Breast epithelium (tissue), 4 donors: ENCODE results near the gene STIM1. TPM values are rescaled to one million over a fixed set of nuclear protein-coding genes. Genes with fewer than 3 reads are reported as not detected.

Experiments used
- DNase-seq, 2 donors: peaks; one replicate each; pipeline ENCODE4 v3.0.0-alpha.2; 2019; ENCODE audit warnings: low spot score in 2 of 2
- H3K27ac ChIP-seq, 2 donors: fragments of 200-600 bp; sonication (generic) in 1 of 2; one replicate each; pipeline ENCODE4 v1.5.1; 2016 to 2019; ENCODE audit warnings: mild to moderate bottlenecking in 1 of 2
- H3K27me3 ChIP-seq, 2 donors: fragments of 200-600 bp; sonication (generic) in 1 of 2; one replicate each; pipeline versions ENCODE4 v1.5.1 to v1.6.0; 2017 to 2019; ENCODE audit warnings: control low read depth in 1 of 2, mild to moderate bottlenecking in 1 of 2
- H3K36me3 ChIP-seq: fragments of 200-600 bp; one replicate; pipeline ENCODE4 v1.5.1; 2019
- H3K4me1 ChIP-seq, 2 donors: fragments of 200-600 bp; sonication (generic); one replicate each; pipeline ENCODE4 v1.5.1; 2016 to 2019; ENCODE audit warnings: control low read depth in 1 of 2
- H3K4me3 ChIP-seq, 3 donors: fragments of 200-600 bp; sonication (generic); 1 replicate in 2 of 3; 2 replicates in 1 of 3; pipeline ENCODE4 v1.5.1; 2016 to 2019; ENCODE audit warnings: mild to moderate bottlenecking in 3 of 3, moderate library complexity in 2 of 3
- H3K9me3 ChIP-seq, 2 donors: fragments of 200-600 bp; sonication (generic) in 1 of 2; one replicate each; pipeline ENCODE4 v1.5.1; 2016 to 2019; ENCODE audit warnings: control low read depth in 1 of 2
- POLR2A ChIP-seq: fragments of 450-650 bp; IDR thresholded peaks from one replicate; pipeline ENCODE4 v1.6.1; 2016; ENCODE audit warnings: antibody characterized with exemption, mild to moderate bottlenecking, moderate library complexity
- POLR2AphosphoS5 ChIP-seq, 3 donors: sonication (generic); formaldehyde crosslinking; IDR thresholded peaks; one replicate each; pipeline ENCODE4 v1.6.1; 2017; ENCODE audit warnings: antibody characterized with exemption in 3 of 3
- intact Hi-C: fragments of 100-400 bp; cut with DNase I; formaldehyde crosslinking; loops from one replicate; pipeline ENCODE4 v1.15.1; 2023; ENCODE audit warnings: low total_unique reads
- total RNA-seq, 3 donors: library from RNA; depleted of rRNA; stranded (reverse); fragments of >200 nt; gene quantifications; one replicate each; pipeline ENCODE4 v1.1.0, GENCODE V29; 2016
- TF ChIP-seq, protein P1 (sequence below), 3 donors: fragments of 450-650 bp; IDR thresholded peaks; one replicate each; pipeline ENCODE4 v1.5.1; 2016 to 2017; ENCODE audit warnings: antibody characterized with exemption in 3 of 3, mild to moderate bottlenecking in 3 of 3, moderate library complexity in 3 of 3

Gene STIM1
- total RNA-seq, 3 donors from 2014 or later: 44.2 to 68.2 (median 47.9) TPM

DNA sequence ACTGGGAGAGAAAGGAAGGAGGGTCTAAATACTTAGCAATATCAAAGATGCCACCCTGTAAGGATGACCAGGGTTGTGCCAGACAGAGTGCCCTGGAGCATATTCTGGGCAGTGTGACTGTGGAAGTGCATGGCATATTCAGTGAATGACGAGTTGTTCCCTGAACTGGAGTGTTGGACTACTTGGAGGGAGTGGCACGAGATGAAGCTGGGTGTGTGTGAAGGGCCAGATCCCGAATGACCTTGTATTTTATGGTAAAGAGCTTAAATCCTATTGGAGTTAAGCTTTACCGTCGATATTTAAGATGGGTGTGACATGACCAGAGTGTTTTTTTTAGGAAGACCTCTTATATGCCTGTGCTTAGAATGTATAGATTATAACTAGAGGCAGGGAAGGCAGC, 48.8 kb downstream of the STIM1 start:
- DNase-seq: peak in 1 of 2 donors; percentile 67
- peak overlapping the region; percentile 95 to 98 for H3K27ac ChIP-seq
- H3K36me3 ChIP-seq: no peaks in the 10 kb centered on the region
- TF ChIP-seq, protein P1, sequence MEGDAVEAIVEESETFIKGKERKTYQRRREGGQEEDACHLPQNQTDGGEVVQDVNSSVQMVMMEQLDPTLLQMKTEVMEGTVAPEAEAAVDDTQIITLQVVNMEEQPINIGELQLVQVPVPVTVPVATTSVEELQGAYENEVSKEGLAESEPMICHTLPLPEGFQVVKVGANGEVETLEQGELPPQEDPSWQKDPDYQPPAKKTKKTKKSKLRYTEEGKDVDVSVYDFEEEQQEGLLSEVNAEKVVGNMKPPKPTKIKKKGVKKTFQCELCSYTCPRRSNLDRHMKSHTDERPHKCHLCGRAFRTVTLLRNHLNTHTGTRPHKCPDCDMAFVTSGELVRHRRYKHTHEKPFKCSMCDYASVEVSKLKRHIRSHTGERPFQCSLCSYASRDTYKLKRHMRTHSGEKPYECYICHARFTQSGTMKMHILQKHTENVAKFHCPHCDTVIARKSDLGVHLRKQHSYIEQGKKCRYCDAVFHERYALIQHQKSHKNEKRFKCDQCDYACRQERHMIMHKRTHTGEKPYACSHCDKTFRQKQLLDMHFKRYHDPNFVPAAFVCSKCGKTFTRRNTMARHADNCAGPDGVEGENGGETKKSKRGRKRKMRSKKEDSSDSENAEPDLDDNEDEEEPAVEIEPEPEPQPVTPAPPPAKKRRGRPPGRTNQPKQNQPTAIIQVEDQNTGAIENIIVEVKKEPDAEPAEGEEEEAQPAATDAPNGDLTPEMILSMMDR (IDR thresholded peaks at IDR 0.05): no peak
- TF ChIP-seq POLR2A (no peak), POLR2AphosphoS5 (IDR thresholded peaks at IDR 0.05) (no peak)
- intact Hi-C loops: no loop called here
- no peaks in the 10 kb centered on the region for H3K27me3 ChIP-seq
- H3K9me3 ChIP-seq: no peaks in the 10 kb centered on the region
- peaks cover 9 to 27% of the 10 kb centered on the region in 2 donors for H3K4me1 ChIP-seq
- H3K4me3 ChIP-seq: peak overlapping the region in 1 of 3 donors; percentile 26

DNA sequence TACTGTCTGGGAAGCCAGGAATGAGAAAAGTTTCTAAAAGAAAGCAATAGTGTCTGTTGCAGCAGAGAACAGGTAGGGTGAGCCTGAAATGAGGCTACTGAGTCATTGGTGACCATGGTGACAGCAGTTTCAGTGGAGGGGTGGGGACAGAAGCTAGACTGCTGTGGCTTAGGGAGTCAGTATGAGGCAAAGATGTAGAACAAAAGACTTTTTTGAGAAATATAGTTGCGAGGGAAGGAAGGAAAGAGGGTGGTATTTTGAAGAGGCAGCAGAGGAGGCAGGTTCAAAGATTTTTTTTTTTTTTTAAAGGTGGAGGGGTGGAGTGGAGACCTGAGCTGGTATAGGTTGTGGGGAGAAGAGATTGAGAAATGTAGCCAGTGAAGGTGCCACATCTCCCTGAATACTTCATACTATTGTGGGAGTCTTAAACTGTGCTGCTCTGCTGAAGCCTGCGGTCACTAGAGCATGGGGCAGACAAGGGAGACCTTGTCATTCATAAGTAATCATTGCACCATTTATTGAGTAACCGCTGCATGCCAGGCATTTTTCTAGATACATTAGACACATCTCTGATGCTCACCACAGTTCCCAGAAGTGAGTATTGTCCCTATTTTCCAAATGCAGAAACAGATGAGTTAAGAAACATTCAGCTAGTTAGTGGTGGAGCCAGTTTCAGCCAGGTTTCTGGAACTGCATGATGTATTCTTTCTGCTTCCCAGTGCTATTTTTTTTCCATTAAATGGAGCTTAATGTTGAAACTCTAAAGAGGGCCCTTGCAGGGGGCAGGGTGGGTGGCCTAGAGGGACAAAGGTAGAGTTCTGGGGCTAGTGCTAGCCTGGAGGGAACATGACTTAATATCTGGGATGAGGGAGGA, 49.9 kb downstream of the STIM1 start:
- Histone ChIP-seq H3K27ac (peak overlapping the region; percentile 95 to 98), H3K36me3 (no peaks in the 10 kb centered on the region)
- intact Hi-C loops: no loop called here

DNA sequence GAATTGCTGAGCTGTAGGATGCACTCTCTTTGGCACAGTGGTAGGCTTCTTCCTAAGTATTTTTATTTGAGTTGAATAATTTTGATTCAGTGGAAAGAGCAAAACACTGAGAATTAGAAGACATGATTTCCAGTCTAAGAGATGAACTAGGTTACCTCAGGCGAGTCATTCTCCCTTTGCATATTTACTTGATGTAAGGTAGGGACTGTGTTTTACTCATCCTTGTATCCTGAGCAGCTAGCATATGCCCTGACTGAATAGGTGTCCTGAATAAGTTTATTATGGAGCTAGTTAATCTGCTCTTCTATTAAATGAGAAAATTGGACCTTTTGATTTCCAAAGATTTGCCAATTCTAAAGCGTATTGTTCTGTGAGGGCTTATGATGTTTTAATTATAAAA, 50.7 kb downstream of the STIM1 start:
- intact Hi-C loops: no loop called here
- H3K27me3 ChIP-seq: no peaks in the 10 kb centered on the region
- no peak overlapping the region for H3K4me3 ChIP-seq
- no peak for DNase-seq
- no peaks in the 10 kb centered on the region for H3K36me3 ChIP-seq
- H3K9me3 ChIP-seq: no peaks in the 10 kb centered on the region
- peaks cover 9 to 26% of the 10 kb centered on the region in 2 donors for H3K4me1 ChIP-seq
- H3K27ac ChIP-seq: peak overlapping the region; percentile 95 to 98
- TF ChIP-seq, protein P1 (IDR thresholded peaks at IDR 0.05): no peak
- TF ChIP-seq POLR2A: no peak
- TF ChIP-seq POLR2AphosphoS5 (IDR thresholded peaks at IDR 0.05): no peak

More for the DNA sequence above, 49.9 kb downstream of the STIM1 start:
- no peak overlapping the region for H3K4me3 ChIP-seq
- DNase-seq: peak in 1 of 2 donors; percentile 88
- no peaks in the 10 kb centered on the region for H3K9me3 ChIP-seq
- H3K4me1 ChIP-seq: peaks cover 9 to 27% of the 10 kb centered on the region in 2 donors
- H3K27me3 ChIP-seq: no peaks in the 10 kb centered on the region
- TF ChIP-seq POLR2AphosphoS5 (IDR thresholded peaks at IDR 0.05): peak; percentile 48 to 76 (median 54)
- TF ChIP-seq POLR2A: no peak

DNA sequence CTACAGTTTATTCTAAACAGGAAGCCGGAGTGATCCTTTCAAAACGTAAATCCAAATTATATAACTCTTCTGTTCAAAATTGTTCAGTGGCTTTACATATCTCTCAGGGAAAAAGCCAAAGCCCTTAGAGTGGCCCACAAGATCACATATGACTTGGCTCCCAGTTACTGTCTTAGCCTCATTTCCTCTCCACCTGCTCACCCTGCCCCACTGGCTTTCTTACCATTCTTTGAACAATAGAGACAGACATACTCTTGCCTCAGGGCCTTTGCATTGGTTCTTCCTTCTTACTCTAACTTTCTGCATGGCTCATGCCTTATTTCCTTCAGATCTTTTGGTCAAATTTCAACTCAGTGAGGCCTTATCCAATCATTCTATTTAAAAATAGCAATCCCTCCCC, 52.1 kb downstream of the STIM1 start:
- H3K27me3 ChIP-seq: no peaks in the 10 kb centered on the region
- peak overlapping the region; percentile 50 to 56 for H3K27ac ChIP-seq
- DNase-seq: no peak
- no peak overlapping the region for H3K4me3 ChIP-seq
- H3K4me1 ChIP-seq: peaks cover 8 to 17% of the 10 kb centered on the region in 2 donors
- intact Hi-C loops: no loop called here
- no peak for TF ChIP-seq POLR2AphosphoS5 (IDR thresholded peaks at IDR 0.05)
- TF ChIP-seq POLR2A: no peak
- TF ChIP-seq, protein P1 (IDR thresholded peaks at IDR 0.05): no peak
- H3K36me3 ChIP-seq: no peaks in the 10 kb centered on the region
- H3K9me3 ChIP-seq: no peaks in the 10 kb centered on the region

GRCh38 chr11:3909901-3910300, 54.4 kb downstream of the STIM1 start:
- no peak overlapping the region for H3K4me3 ChIP-seq
- no peaks in the 10 kb centered on the region for H3K9me3 ChIP-seq
- H3K27me3 ChIP-seq: no peaks in the 10 kb centered on the region
- no peaks in the 10 kb centered on the region for H3K36me3 ChIP-seq
- TF ChIP-seq, protein P1 (IDR thresholded peaks at IDR 0.05): no peak
- no peak for TF ChIP-seq POLR2AphosphoS5 (IDR thresholded peaks at IDR 0.05)
- TF ChIP-seq POLR2A: no peak
- H3K4me1 ChIP-seq: peaks cover 0 to 2% of the 10 kb centered on the region in 2 donors
- DNase-seq: no peak
- no peak overlapping the region for H3K27ac ChIP-seq
- intact Hi-C loops: no loop called here
